Measurements from ENCODE around the gene SKOR2.

DNA sequence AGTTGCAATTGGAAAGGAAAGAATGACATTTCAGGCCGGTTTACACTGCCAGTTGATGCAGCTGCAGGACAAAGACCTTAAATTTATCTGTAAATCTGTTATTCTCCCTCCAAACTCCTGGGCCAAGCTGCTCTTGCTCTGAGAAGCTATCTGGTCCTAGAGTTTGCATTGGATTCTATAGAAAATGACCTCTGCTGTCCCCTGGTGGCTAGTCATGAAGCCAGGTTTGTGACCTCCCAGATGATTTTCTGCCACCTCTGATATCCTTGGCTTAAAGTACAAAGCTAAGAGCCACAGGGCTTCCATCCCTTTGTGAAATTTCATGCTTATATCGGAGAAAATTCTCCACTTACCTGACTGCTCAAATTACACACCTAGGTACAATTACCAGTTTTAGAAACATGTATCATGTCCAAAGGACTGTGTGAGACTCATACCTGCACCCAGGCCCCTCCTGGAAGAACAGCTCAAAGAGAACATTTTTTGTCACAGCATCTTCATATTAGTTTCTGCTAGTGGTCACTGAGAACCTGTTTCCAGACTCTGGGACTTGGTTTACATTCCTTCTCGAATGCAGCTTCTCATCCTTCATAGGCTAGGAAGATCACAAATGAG is 46.4 kb downstream of the SKOR2 start:
- TF ChIP-seq, protein P1, sequence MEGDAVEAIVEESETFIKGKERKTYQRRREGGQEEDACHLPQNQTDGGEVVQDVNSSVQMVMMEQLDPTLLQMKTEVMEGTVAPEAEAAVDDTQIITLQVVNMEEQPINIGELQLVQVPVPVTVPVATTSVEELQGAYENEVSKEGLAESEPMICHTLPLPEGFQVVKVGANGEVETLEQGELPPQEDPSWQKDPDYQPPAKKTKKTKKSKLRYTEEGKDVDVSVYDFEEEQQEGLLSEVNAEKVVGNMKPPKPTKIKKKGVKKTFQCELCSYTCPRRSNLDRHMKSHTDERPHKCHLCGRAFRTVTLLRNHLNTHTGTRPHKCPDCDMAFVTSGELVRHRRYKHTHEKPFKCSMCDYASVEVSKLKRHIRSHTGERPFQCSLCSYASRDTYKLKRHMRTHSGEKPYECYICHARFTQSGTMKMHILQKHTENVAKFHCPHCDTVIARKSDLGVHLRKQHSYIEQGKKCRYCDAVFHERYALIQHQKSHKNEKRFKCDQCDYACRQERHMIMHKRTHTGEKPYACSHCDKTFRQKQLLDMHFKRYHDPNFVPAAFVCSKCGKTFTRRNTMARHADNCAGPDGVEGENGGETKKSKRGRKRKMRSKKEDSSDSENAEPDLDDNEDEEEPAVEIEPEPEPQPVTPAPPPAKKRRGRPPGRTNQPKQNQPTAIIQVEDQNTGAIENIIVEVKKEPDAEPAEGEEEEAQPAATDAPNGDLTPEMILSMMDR (IDR thresholded peaks at IDR 0.05; ENCODE audit: low read depth, low read length) = peak; percentile 97
- TF ChIP-seq EZH2phosphoT487 (IDR thresholded peaks at IDR 0.05; ENCODE audit: low read depth) = no peak
